Upper lobe of right lung (tissue), 1 donor: ENCODE results near the gene KRT14. TPM values are rescaled to one million over a fixed set of nuclear protein-coding genes. Genes with fewer than 3 reads are reported as not detected.

Source experiments
- ATAC-seq: fragments of 200-7000 bp; cut with Tn5 transposase; one replicate; pipeline ENCODE4 v1.9.1; 2020; ENCODE audit warnings: mild to moderate bottlenecking, moderate library complexity
- DNase-seq: peaks from one replicate; pipeline ENCODE4 v3.0.0-alpha.2; 2020
- H3K27ac ChIP-seq: fragments of 200-600 bp; one replicate; pipeline ENCODE4 v1.8.0; 2022
- H3K27me3 ChIP-seq: fragments of 200-600 bp; one replicate; pipeline ENCODE4 v1.8.0; 2022; ENCODE audit warnings: mild to moderate bottlenecking
- H3K36me3 ChIP-seq: fragments of 200-600 bp; one replicate; pipeline ENCODE4 v1.8.0; 2022
- H3K4me1 ChIP-seq: fragments of 200-600 bp; one replicate; pipeline ENCODE4 v1.8.0; 2022
- H3K4me3 ChIP-seq: fragments of 200-600 bp; one replicate; pipeline ENCODE4 v1.8.0; 2022; ENCODE audit warnings: mild to moderate bottlenecking
- H3K9me3 ChIP-seq: fragments of 200-600 bp; one replicate; pipeline ENCODE4 v1.8.0; 2022
- CTCF ChIP-seq: fragments of 200-600 bp; IDR thresholded peaks from one replicate; pipeline ENCODE4 v1.8.0; 2022; ENCODE audit warnings: antibody characterized with exemption
- intact Hi-C: fragments of 100-400 bp; cut with DNase I; formaldehyde crosslinking; loops from one replicate; pipeline ENCODE4 v1.11.0; 2022
- total RNA-seq: library from RNA; stranded (reverse); fragmentation: NEBNext Ultra II Directional; extraction: Animal tissue kit (Norgen Biotek cat#: 25700); gene quantifications from one replicate; pipeline ENCODE4 v1.2.1, GENCODE V29; 2021
- donor health status: DM: no; HTN: yes; CAD: no; lungs with severe emphysema.

Gene KRT14
- total RNA-seq, 1 donor from 2014 or later, result not detected

DNA sequence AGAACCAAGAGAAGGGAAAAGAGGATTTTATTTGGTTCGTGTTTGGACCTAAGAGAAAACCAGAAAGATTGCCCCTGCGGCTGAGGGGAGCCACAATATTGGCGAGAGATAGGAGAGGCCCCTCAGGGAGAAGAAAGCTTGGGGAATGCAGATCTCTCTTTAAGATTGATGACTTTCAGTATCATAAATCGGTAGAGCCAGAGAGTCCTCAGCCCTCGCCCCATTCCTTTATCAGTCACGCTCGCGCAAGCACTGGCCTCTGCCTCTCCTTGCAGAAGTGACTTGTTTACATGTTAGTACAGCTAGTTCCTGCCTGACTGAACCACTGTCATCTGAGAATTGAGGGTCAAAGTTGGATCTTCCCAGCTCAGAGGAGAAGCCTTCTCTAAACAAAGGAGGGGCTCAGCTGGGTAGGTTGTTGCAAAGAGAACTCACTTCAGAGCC, 37.1 kb downstream of the KRT14 start:
- Histone ChIP-seq H3K36me3 (no peaks in the 10 kb centered on the region), H3K9me3 (no peaks in the 10 kb centered on the region), H3K27ac (no peak overlapping the region), H3K4me1 (peaks cover 14% of the 10 kb centered on the region), H3K27me3 (no peaks in the 10 kb centered on the region), H3K4me3 (no peak overlapping the region)
- ATAC-seq (no peak), DNase-seq (no peak)
- intact Hi-C loops, result loop anchor here (5.0 kb wide), 1 partner anchor 98 kb away; no protein-coding TSS in a partner anchor
- TF ChIP-seq CTCF, result no peak

DNA sequence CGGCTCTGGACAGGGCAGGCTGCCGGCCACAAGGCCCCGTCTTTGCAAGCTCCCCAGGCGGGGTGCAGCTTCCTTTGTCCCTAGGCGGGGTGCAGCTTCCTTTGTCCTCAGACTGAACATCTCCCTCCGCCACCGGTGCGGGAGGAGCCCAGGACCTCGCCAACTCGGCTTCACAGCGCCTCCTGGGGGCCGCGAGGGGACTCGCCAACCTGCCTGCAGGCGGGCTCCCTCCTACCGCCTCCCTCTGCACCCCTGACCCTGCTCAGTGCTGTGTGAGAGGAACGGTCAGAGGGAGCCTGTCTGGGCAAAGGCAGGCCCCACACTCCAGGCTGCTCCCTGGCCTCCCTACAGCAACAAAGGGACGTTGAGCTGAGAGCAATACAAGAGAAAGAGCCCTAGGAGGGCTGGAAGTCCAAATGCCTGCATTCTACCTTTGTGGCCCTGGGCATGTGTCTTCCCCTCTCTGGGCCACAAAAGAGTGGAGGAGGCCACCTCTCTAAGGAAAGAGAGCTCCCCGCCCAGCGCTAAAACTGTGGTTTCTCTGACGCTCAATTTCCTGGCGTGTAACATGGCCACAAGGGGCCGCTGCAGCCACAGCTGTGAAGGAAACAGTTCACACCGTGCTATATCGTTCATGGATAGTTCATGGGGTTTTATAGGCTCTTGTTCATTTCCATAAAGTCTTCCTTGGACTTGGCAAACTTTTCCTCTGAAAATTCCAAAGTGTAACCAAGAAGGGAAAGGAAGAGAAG, 37.7 kb downstream of the KRT14 start:
- peak; percentile 87 for TF ChIP-seq CTCF
- DNase-seq (peak; percentile 92), ATAC-seq (peak; percentile 92)
- no peaks in the 10 kb centered on the region for H3K36me3 ChIP-seq
- no peaks in the 10 kb centered on the region for H3K27me3 ChIP-seq
- H3K27ac ChIP-seq, result peak overlapping the region; percentile 28
- H3K4me3 ChIP-seq, result peak overlapping the region; percentile 23
- peaks cover 14% of the 10 kb centered on the region for H3K4me1 ChIP-seq
- intact Hi-C loops, result loop anchor here (5.0 kb wide), 1 partner anchor 98 kb away; no protein-coding TSS in a partner anchor
- no peaks in the 10 kb centered on the region for H3K9me3 ChIP-seq

DNA sequence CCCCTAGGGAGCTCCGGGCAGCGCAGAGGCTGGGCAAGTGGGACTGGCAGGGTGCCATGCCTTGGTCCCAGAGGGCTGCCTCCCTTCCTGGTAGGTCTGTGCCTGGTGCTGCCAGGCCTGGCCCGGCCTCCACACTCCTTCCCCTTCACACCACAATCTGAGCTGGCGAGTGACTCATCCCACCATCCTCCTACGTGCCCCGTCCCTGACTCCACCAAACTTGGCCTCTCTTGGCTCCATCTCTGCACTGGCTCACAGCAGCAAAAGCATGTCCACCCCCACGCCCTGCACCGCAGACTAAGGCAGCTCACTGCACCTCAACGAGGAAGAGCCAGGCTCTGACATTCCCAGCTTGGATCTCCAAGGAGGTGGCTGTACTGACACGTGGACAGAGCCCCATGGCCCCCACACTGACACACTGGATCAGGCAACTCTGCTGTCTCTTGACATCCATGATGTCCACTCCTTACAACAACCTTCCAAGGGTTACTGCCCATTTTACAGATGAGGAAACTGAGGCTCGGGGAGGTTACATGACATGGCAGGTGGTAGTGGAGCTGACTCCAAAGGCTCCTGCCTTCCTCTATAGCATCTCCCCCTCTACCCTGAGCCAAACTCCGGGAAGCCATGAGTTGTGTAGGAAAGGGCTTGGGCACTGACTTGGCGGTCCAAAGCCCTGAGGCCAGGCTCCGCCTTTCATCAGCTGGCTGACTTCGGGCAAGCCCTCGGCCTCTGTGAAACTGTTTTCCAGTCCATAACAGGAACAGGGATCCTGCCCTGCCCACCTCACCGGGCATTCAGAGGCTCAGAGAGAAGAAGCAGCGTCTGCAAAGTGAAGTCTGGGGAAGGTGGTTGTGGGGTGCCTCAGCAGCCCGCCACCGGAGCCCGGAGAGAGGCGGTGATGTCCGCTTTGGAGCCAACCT, 38.5 kb downstream of the KRT14 start:
- DNase-seq (peak; percentile 76), ATAC-seq (peak; percentile 68)
- TF ChIP-seq CTCF, result no peak
- H3K9me3 ChIP-seq, result no peaks in the 10 kb centered on the region
- peaks cover 14% of the 10 kb centered on the region for H3K4me1 ChIP-seq
- intact Hi-C loops, result loop anchor here (5.0 kb wide), 1 partner anchor 99 kb away; no protein-coding TSS in a partner anchor
- H3K4me3 ChIP-seq, result peak overlapping the region; percentile 23
- H3K36me3 ChIP-seq, result no peaks in the 10 kb centered on the region
- H3K27ac ChIP-seq, result no peak overlapping the region
- no peaks in the 10 kb centered on the region for H3K27me3 ChIP-seq

- H3K27ac ChIP-seq, result no peak overlapping the region
- intact Hi-C loops, result loop anchor here (5.0 kb wide), 1 partner anchor 100 kb away; no protein-coding TSS in a partner anchor
Measured at GRCh38 chr17:41547378-41547841, 39.3 kb downstream of the KRT14 start.

More at GRCh38 chr17:41547378-41547841, 39.3 kb downstream of the KRT14 start:
- Histone ChIP-seq H3K4me1 (peaks cover 14% of the 10 kb centered on the region), H3K4me3 (no peak overlapping the region), H3K36me3 (no peaks in the 10 kb centered on the region), H3K27me3 (no peaks in the 10 kb centered on the region), H3K9me3 (no peaks in the 10 kb centered on the region)
- no peak for TF ChIP-seq CTCF
- DNase-seq (no peak), ATAC-seq (no peak)
